Panc1 (cell line): ENCODE data around the gene IGF1.

Experiments used
- CTCF ChIP-seq: fragments of 450-650 bp; IDR thresholded peaks from 2 replicates; pipeline ENCODE4 v1.5.1; 2017; ENCODE audit warnings: mild to moderate bottlenecking
- POLR2AphosphoS5 ChIP-seq: IDR thresholded peaks from 2 replicates; pipeline ENCODE4 v1.6.1; 2012; ENCODE audit warnings: mild to moderate bottlenecking, low read depth, low read length, moderate library complexity
- SIN3A ChIP-seq: IDR thresholded peaks from 2 replicates; pipeline ENCODE4 v1.6.1; 2012; ENCODE audit warnings: low read depth, mild to moderate bottlenecking, low read length, moderate library complexity, borderline replicate concordance; ENCODE audit not compliant: insufficient read depth
- TCF7L2 ChIP-seq: IDR thresholded peaks from 2 replicates; pipeline ENCODE4 v1.6.1; 2011; ENCODE audit warnings: mild to moderate bottlenecking, low read depth, low read length, inconsistent platforms

DNA sequence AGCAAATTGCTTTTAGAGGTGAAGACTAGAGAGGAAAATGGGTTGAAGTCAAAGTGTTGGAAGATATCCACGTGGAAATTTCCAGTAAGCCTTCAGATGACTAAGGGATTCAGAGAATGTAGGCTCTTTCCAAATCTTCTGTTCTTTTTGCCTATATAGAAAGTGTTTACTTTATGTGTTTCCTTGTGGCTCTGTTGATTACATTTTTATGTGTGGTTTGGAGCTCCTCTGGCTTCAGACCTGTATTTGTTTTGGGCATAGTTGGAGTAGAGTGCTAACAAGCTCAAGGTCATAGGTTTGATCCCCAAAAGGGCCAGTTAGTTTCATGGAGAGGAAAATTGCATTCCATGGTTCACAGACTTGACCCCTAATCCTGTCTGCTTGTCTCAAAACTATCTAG lies 91.9 kb downstream of the IGF1 start:
- TF ChIP-seq SIN3A: no peak
- TF ChIP-seq CTCF: no peak
- no peak for TF ChIP-seq POLR2AphosphoS5
- no peak for TF ChIP-seq TCF7L2
